ENCODE results near the gene CCDC174.

Gene CCDC174

GRCh38 chr3:14645453-14645852, 6.1 kb upstream of the CCDC174 start:
- H4K20me1 ChIP-seq (ENCODE audit: insufficient read depth, low read length) = no peaks in the 10 kb centered on the region

GRCh38 chr3:14646131-14646573, 5.4 kb upstream of the CCDC174 start:
- H3K27me3 ChIP-seq (ENCODE audit: insufficient read depth, low read length) = peaks cover 9% of the 10 kb centered on the region; the same call in 1 of the 2 replicates
- H3K4me3 ChIP-seq (ENCODE audit: low read depth, low read length, poor library complexity, severe bottlenecking) = no peak overlapping the region
- H3K4me1 ChIP-seq (ENCODE audit: insufficient read depth, low read length, severe bottlenecking) = peaks cover 7% of the 10 kb centered on the region
- H3K79me2 ChIP-seq (ENCODE audit: insufficient read depth, low read length) = no peaks in the 10 kb centered on the region
- H3F3A ChIP-seq (ENCODE audit: insufficient read depth, low read length) = no peaks in the 10 kb centered on the region
- H3K36me3 ChIP-seq (ENCODE audit: insufficient read depth, low read length) = no peaks in the 10 kb centered on the region
- no peak overlapping the region for H3K4me2 ChIP-seq (ENCODE audit: low read length)
- no peak overlapping the region for H3K27ac ChIP-seq (ENCODE audit: low read depth, low read length, poor library complexity, severe bottlenecking)
- H3K9ac ChIP-seq (ENCODE audit: low read length) = no peak overlapping the region
- H4K20me1 ChIP-seq (ENCODE audit: insufficient read depth, low read length) = no peaks in the 10 kb centered on the region
- H3K9me3 ChIP-seq (ENCODE audit: low read length) = no peaks in the 10 kb centered on the region
- no peaks in the 10 kb centered on the region for H3K9me2 ChIP-seq (ENCODE audit: low read depth, low read length)
- TF ChIP-seq CTCF (IDR thresholded peaks at IDR 0.05; ENCODE audit: low read length) = no peak
- TF ChIP-seq EZH2 (IDR thresholded peaks at IDR 0.05; ENCODE audit: borderline replicate concordance, low read length) = no peak
- no peak overlapping the region for H2AFZ ChIP-seq (ENCODE audit: low read length)

More at GRCh38 chr3:14645453-14645852, 6.1 kb upstream of the CCDC174 start:
- H3K4me2 ChIP-seq (ENCODE audit: low read length) = no peak overlapping the region
- H3K79me2 ChIP-seq (ENCODE audit: insufficient read depth, low read length) = no peaks in the 10 kb centered on the region
- no peak overlapping the region for H3K4me3 ChIP-seq (ENCODE audit: low read depth, low read length, poor library complexity, severe bottlenecking)
- no peaks in the 10 kb centered on the region for H3K9me2 ChIP-seq (ENCODE audit: low read depth, low read length)
- no peaks in the 10 kb centered on the region for H3F3A ChIP-seq (ENCODE audit: insufficient read depth, low read length)
- H3K36me3 ChIP-seq (ENCODE audit: insufficient read depth, low read length) = no peaks in the 10 kb centered on the region
- H2AFZ ChIP-seq (ENCODE audit: low read length) = no peak overlapping the region
- H3K4me1 ChIP-seq (ENCODE audit: insufficient read depth, low read length, severe bottlenecking) = peaks cover 3% of the 10 kb centered on the region
- H3K27me3 ChIP-seq (ENCODE audit: insufficient read depth, low read length) = peaks cover 9% of the 10 kb centered on the region; the same call in 1 of the 2 replicates
- no peaks in the 10 kb centered on the region for H3K9me3 ChIP-seq (ENCODE audit: low read length)
- H3K9ac ChIP-seq (ENCODE audit: low read length) = no peak overlapping the region
- H3K27ac ChIP-seq (ENCODE audit: low read depth, low read length, poor library complexity, severe bottlenecking) = no peak overlapping the region
- TF ChIP-seq CTCF (IDR thresholded peaks at IDR 0.05; ENCODE audit: low read length) = no peak
- no peak for TF ChIP-seq EZH2 (IDR thresholded peaks at IDR 0.05; ENCODE audit: borderline replicate concordance, low read length)

GRCh38 chr3:14646589-14647413, 4.8 kb upstream of the CCDC174 start:
- Histone ChIP-seq H4K20me1 (ENCODE audit: insufficient read depth, low read length) (no peaks in the 10 kb centered on the region), H3K79me2 (ENCODE audit: insufficient read depth, low read length) (peaks cover under 1% of the 10 kb centered on the region), H3K4me1 (ENCODE audit: insufficient read depth, low read length, severe bottlenecking) (peaks cover 7% of the 10 kb centered on the region), H3K4me2 (ENCODE audit: low read length) (no peak overlapping the region), H3K27ac (ENCODE audit: low read depth, low read length, poor library complexity, severe bottlenecking) (no peak overlapping the region), H2AFZ (ENCODE audit: low read length) (no peak overlapping the region), H3K9me3 (ENCODE audit: low read length) (no peaks in the 10 kb centered on the region), H3K9me2 (ENCODE audit: low read depth, low read length) (no peaks in the 10 kb centered on the region), H3K9ac (ENCODE audit: low read length) (no peak overlapping the region), H3K4me3 (ENCODE audit: low read depth, low read length, poor library complexity, severe bottlenecking) (no peak overlapping the region), H3F3A (ENCODE audit: insufficient read depth, low read length) (no peaks in the 10 kb centered on the region), H3K36me3 (ENCODE audit: insufficient read depth, low read length) (no peaks in the 10 kb centered on the region), H3K27me3 (ENCODE audit: insufficient read depth, low read length) (peaks cover 9% of the 10 kb centered on the region; the same call in 1 of the 2 replicates)
- TF ChIP-seq EZH2 (IDR thresholded peaks at IDR 0.05; ENCODE audit: borderline replicate concordance, low read length) (no peak), CTCF (IDR thresholded peaks at IDR 0.05; ENCODE audit: low read length) (no peak)
